Liver (tissue), 9 donors: ENCODE measurements around the gene TCF12. TPM values are rescaled to one million over a fixed set of nuclear protein-coding genes. Genes with fewer than 3 reads are reported as not detected.

Source experiments
- DNase-seq: peaks from one replicate; pipeline ENCODE4 v3.0.0-alpha.2; 2017; ENCODE audit warnings: low spot score
- H3K27ac ChIP-seq, 2 donors: one replicate each; pipeline ENCODE4 v1.7.0; 2013; ENCODE audit warnings: inconsistent platforms in 2 of 2, low read length in 2 of 2, control low read depth in 1 of 2, low read depth in 1 of 2, mild to moderate bottlenecking in 1 of 2
- H3K27me3 ChIP-seq, 4 donors: one replicate each; pipeline versions ENCODE4 v1.6.1 to v1.7.0; 2013; ENCODE audit warnings: low read length in 3 of 4, inconsistent platforms in 1 of 4, mild to moderate bottlenecking in 1 of 4, moderate library complexity in 1 of 4; ENCODE audit not compliant: control insufficient read depth in 4 of 4, insufficient read depth in 4 of 4
- H3K36me3 ChIP-seq, 4 donors: one replicate each; pipeline versions ENCODE4 v1.6.1 to v1.7.0; 2013; ENCODE audit warnings: low read length in 3 of 4, mild to moderate bottlenecking in 3 of 4, low read depth in 1 of 4, moderate library complexity in 1 of 4; ENCODE audit not compliant: control insufficient read depth in 4 of 4, insufficient read depth in 3 of 4
- H3K4me1 ChIP-seq, 4 donors: one replicate each; pipeline versions ENCODE4 v1.6.1 to v1.7.0; 2013; ENCODE audit warnings: low read length in 3 of 4, mild to moderate bottlenecking in 3 of 4, moderate library complexity in 1 of 4; ENCODE audit not compliant: control insufficient read depth in 4 of 4, insufficient read depth in 4 of 4
- H3K4me3 ChIP-seq, 3 donors: one replicate each; pipeline versions ENCODE4 v1.6.1 to v1.7.0; 2013; ENCODE audit warnings: low read length in 3 of 3, control low read depth in 1 of 3, low read depth in 1 of 3, mild to moderate bottlenecking in 1 of 3
- H3K9ac ChIP-seq, 2 donors: one replicate each; pipeline ENCODE4 v1.7.0; 2013; ENCODE audit warnings: low read length in 2 of 2, mild to moderate bottlenecking in 2 of 2, moderate library complexity in 2 of 2, control low read depth in 1 of 2, low read depth in 1 of 2
- H3K9me3 ChIP-seq, 4 donors: one replicate each; pipeline versions ENCODE4 v1.6.1 to v1.7.0; 2013; ENCODE audit warnings: low read length in 3 of 4; ENCODE audit not compliant: control insufficient read depth in 4 of 4
- EGR1 ChIP-seq, 2 donors: IDR thresholded peaks; 2 replicates each; pipeline ENCODE4 v1.6.1; 2016 to 2018; ENCODE audit warnings: antibody characterized with exemption in 2 of 2, low read depth in 2 of 2
- FOXA1 ChIP-seq: IDR thresholded peaks from 2 replicates; pipeline ENCODE4 v1.6.1; 2016; ENCODE audit warnings: antibody characterized with exemption
- FOXA2 ChIP-seq: IDR thresholded peaks from 2 replicates; pipeline ENCODE4 v1.6.1; 2016; ENCODE audit warnings: antibody characterized with exemption
- GABPA ChIP-seq, 2 donors: IDR thresholded peaks in 1 of 2; conservative IDR thresholded peaks in 1 of 2; 2 replicates each; pipeline ENCODE4 v1.6.1; 2016; ENCODE audit warnings: antibody characterized with exemption in 2 of 2, mild to moderate bottlenecking in 1 of 2, moderate library complexity in 1 of 2
- HNF4A ChIP-seq, 2 donors: conservative IDR thresholded peaks; 2 replicates each; pipeline ENCODE4 v1.6.1; 2016; ENCODE audit warnings: antibody characterized with exemption in 2 of 2, mild to moderate bottlenecking in 2 of 2
- HNF4G ChIP-seq: IDR thresholded peaks from 2 replicates; pipeline ENCODE4 v1.6.1; 2016; ENCODE audit warnings: antibody characterized with exemption
- JUND ChIP-seq, 2 donors: IDR thresholded peaks; 2 replicates each; pipeline ENCODE4 v1.6.1; 2016; ENCODE audit warnings: antibody characterized with exemption in 2 of 2
- NR2F2 ChIP-seq: IDR thresholded peaks from 2 replicates; pipeline ENCODE4 v1.6.1; 2016; ENCODE audit warnings: antibody characterized with exemption
- RAD21 ChIP-seq, 2 donors: IDR thresholded peaks; 2 replicates each; pipeline ENCODE4 v1.6.1; 2016; ENCODE audit warnings: antibody characterized with exemption in 2 of 2, mild to moderate bottlenecking in 2 of 2
- RXRA ChIP-seq, 2 donors: IDR thresholded peaks; 2 replicates each; pipeline ENCODE4 v1.6.1; 2017 to 2018; ENCODE audit warnings: antibody characterized with exemption in 2 of 2, mild to moderate bottlenecking in 1 of 2
- SP1 ChIP-seq: IDR thresholded peaks from 2 replicates; pipeline ENCODE4 v1.6.1; 2018; ENCODE audit warnings: antibody characterized with exemption, mild to moderate bottlenecking
- YY1 ChIP-seq: IDR thresholded peaks from 2 replicates; pipeline ENCODE4 v1.6.1; 2016; ENCODE audit warnings: antibody characterized with exemption, mild to moderate bottlenecking
- WGBS: extraction: QIAGEN DNeasy Blood & Tissue Kit; methylation state at CpG from one replicate; pipeline ENCODE4 v1.1.7; 2013; 5-methylcytosine and 5-hydroxymethylcytosine counted together
- polyA plus RNA-seq, 2 donors: library from polyadenylated mRNA; stranded (reverse) in 1 of 2; unstranded in 1 of 2; fragments of 200-250 nt in 1 of 2; fragments of >200 nt in 1 of 2; fragmentation: Nextera tagmentation in 1 of 2; extraction: Ambion mirVana in 1 of 2; gene quantifications; one replicate each; pipeline versions ENCODE4 v1.2.1 to v1.2.3, GENCODE V29; 2013 to 2015
- total RNA-seq, 2 donors: library from RNA; depleted of rRNA; stranded (reverse); fragments of >200 nt; gene quantifications; one replicate each; pipeline ENCODE4 v1.2.3, GENCODE V29; 2014
- TF ChIP-seq, protein P1 (sequence below): IDR thresholded peaks from 2 replicates; pipeline ENCODE4 v1.6.1; 2016; ENCODE audit warnings: antibody characterized with exemption
- TF ChIP-seq, protein P2 (sequence below): IDR thresholded peaks from 2 replicates; pipeline ENCODE4 v1.6.1; 2016; ENCODE audit warnings: antibody characterized with exemption, mild to moderate bottlenecking
- TF ChIP-seq, protein P3 (sequence below): IDR thresholded peaks from 2 replicates; pipeline ENCODE4 v1.6.1; 2016; ENCODE audit warnings: antibody characterized with exemption
- TF ChIP-seq, protein P4 (sequence below): IDR thresholded peaks from 2 replicates; pipeline ENCODE4 v1.6.1; 2016; ENCODE audit warnings: antibody characterized with exemption
- TF ChIP-seq, protein P5 (sequence below): fragments of 150-350 bp; IDR thresholded peaks from 2 replicates; pipeline ENCODE4 v1.5.1; 2017; ENCODE audit warnings: improper control_type of control experiment, low read depth, low read length; ENCODE audit not compliant: missing input control
- donor health status: healthy.
- donor health status: healthy.
- donor health status: healthy.
- donor health status: healthy.
- donor health status: healthy.

Gene TCF12
- total and polyA plus RNA-seq, 4 donors: 8.7 to 38.3 (median 22.3) TPM

DNA sequence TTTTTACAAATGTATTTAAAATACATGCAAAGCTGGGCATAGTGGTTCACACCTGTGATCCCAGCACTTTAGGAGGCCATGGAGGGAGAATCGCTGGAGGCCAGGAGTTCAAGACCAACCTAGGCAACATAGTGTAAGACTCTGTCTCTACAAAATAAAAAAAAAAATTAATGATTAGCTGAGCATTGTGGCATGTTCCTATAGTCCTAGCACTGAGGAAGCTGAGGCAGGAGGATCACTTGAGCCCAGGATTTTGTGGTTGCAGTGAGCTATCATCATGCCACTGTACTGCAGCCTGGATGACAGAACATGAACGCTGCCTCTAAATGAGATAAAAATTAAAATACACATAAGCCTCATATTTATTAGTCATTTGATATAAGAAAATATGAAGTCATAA lies 142.8 kb downstream of the TCF12 start (continued):
- TF ChIP-seq RXRA (IDR thresholded peaks at IDR 0.05) (no peak), SP1 (no peak)
- TF ChIP-seq, protein P1, sequence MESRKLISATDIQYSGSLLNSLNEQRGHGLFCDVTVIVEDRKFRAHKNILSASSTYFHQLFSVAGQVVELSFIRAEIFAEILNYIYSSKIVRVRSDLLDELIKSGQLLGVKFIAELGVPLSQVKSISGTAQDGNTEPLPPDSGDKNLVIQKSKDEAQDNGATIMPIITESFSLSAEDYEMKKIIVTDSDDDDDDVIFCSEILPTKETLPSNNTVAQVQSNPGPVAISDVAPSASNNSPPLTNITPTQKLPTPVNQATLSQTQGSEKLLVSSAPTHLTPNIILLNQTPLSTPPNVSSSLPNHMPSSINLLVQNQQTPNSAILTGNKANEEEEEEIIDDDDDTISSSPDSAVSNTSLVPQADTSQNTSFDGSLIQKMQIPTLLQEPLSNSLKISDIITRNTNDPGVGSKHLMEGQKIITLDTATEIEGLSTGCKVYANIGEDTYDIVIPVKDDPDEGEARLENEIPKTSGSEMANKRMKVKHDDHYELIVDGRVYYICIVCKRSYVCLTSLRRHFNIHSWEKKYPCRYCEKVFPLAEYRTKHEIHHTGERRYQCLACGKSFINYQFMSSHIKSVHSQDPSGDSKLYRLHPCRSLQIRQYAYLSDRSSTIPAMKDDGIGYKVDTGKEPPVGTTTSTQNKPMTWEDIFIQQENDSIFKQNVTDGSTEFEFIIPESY: no peak

DNA sequence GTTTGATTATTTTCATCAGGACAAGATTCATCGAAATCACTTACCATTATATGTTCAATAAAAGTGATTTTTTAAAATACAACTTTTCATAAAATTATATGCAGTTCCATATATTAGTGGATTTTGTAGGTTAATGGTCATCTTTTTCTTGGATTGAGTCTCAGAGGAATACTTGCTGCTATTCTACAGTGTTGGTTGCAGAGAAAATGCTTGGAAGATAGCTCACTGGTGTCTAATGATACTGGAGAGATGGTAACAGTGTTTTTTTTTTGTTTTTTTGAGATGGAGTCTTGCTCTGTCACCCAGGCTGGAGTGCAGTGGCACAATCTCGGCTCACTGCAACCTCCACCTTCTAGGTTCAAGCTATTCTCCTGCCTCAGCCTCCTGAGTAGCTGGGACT lies 143.3 kb downstream of the TCF12 start:
- H3K4me1 ChIP-seq: peaks cover 0 to 2% (median 1%) of the 10 kb centered on the region in 4 donors
- no peak for DNase-seq
- H3K4me3 ChIP-seq: no peak overlapping the region
- H3K9me3 ChIP-seq: no peaks in the 10 kb centered on the region
- no peaks in the 10 kb centered on the region for H3K36me3 ChIP-seq
- H3K9ac ChIP-seq: no peak overlapping the region
- no peak overlapping the region for H3K27ac ChIP-seq
- no peaks in the 10 kb centered on the region for H3K27me3 ChIP-seq
- TF ChIP-seq, protein P2, sequence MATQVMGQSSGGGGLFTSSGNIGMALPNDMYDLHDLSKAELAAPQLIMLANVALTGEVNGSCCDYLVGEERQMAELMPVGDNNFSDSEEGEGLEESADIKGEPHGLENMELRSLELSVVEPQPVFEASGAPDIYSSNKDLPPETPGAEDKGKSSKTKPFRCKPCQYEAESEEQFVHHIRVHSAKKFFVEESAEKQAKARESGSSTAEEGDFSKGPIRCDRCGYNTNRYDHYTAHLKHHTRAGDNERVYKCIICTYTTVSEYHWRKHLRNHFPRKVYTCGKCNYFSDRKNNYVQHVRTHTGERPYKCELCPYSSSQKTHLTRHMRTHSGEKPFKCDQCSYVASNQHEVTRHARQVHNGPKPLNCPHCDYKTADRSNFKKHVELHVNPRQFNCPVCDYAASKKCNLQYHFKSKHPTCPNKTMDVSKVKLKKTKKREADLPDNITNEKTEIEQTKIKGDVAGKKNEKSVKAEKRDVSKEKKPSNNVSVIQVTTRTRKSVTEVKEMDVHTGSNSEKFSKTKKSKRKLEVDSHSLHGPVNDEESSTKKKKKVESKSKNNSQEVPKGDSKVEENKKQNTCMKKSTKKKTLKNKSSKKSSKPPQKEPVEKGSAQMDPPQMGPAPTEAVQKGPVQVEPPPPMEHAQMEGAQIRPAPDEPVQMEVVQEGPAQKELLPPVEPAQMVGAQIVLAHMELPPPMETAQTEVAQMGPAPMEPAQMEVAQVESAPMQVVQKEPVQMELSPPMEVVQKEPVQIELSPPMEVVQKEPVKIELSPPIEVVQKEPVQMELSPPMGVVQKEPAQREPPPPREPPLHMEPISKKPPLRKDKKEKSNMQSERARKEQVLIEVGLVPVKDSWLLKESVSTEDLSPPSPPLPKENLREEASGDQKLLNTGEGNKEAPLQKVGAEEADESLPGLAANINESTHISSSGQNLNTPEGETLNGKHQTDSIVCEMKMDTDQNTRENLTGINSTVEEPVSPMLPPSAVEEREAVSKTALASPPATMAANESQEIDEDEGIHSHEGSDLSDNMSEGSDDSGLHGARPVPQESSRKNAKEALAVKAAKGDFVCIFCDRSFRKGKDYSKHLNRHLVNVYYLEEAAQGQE: no peak
- no peak for TF ChIP-seq FOXA1
- TF ChIP-seq EGR1 (IDR thresholded peaks at IDR 0.05; ENCODE audit: low read depth in 2 of 2): no peak
- TF ChIP-seq YY1: no peak
- TF ChIP-seq SP1: no peak
- TF ChIP-seq JUND (IDR thresholded peaks at IDR 0.05): no peak
- TF ChIP-seq, protein P1: no peak
- TF ChIP-seq, protein P3, sequence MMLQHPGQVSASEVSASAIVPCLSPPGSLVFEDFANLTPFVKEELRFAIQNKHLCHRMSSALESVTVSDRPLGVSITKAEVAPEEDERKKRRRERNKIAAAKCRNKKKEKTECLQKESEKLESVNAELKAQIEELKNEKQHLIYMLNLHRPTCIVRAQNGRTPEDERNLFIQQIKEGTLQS: no peak
- TF ChIP-seq GABPA (IDR thresholded peaks at IDR 0.05 in 1 of 2, conservative IDR thresholded peaks at IDR 0.05 in 1 of 2): no peak
- no peak for TF ChIP-seq NR2F2
- TF ChIP-seq FOXA2: no peak
- no peak for TF ChIP-seq HNF4A (conservative IDR thresholded peaks at IDR 0.05)
- TF ChIP-seq, protein P4, sequence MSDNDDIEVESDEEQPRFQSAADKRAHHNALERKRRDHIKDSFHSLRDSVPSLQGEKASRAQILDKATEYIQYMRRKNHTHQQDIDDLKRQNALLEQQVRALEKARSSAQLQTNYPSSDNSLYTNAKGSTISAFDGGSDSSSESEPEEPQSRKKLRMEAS: no peak
- TF ChIP-seq RAD21 (IDR thresholded peaks at IDR 0.05): no peak
- TF ChIP-seq, protein P5, sequence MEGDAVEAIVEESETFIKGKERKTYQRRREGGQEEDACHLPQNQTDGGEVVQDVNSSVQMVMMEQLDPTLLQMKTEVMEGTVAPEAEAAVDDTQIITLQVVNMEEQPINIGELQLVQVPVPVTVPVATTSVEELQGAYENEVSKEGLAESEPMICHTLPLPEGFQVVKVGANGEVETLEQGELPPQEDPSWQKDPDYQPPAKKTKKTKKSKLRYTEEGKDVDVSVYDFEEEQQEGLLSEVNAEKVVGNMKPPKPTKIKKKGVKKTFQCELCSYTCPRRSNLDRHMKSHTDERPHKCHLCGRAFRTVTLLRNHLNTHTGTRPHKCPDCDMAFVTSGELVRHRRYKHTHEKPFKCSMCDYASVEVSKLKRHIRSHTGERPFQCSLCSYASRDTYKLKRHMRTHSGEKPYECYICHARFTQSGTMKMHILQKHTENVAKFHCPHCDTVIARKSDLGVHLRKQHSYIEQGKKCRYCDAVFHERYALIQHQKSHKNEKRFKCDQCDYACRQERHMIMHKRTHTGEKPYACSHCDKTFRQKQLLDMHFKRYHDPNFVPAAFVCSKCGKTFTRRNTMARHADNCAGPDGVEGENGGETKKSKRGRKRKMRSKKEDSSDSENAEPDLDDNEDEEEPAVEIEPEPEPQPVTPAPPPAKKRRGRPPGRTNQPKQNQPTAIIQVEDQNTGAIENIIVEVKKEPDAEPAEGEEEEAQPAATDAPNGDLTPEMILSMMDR: no peak
- no peak for TF ChIP-seq HNF4G
- TF ChIP-seq RXRA (IDR thresholded peaks at IDR 0.05): no peak
- 95% methylated on average over 2 of the region's 2 CpGs for WGBS
